ENCODE results near the gene PSMA2.

The PSMA2 gene

DNA sequence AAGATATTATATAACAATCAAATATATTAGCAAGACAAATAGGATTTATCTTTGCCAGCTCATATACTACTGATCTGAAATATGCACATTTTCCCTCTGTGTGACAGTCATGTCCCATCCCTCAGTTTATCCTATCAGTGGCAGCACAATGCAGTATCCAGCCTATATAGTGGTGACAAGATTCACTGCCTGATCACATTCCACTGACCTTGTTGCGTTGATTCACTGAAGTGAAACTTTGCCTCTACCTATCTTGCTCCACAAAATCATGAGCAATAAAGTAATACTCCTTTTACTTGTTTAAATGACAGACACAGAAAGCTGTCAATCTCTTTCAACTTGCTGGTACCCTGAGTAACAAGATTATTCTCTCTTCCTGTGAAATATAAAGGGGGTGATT is 6.3 kb downstream of the PSMA2 start:
- ChIA-PET POLR2A (ENCODE audit: low non-redundant PET) (no interaction called here), CTCF (no interaction called here)
- H3K27ac ChIP-seq, result no peak overlapping the region

DNA sequence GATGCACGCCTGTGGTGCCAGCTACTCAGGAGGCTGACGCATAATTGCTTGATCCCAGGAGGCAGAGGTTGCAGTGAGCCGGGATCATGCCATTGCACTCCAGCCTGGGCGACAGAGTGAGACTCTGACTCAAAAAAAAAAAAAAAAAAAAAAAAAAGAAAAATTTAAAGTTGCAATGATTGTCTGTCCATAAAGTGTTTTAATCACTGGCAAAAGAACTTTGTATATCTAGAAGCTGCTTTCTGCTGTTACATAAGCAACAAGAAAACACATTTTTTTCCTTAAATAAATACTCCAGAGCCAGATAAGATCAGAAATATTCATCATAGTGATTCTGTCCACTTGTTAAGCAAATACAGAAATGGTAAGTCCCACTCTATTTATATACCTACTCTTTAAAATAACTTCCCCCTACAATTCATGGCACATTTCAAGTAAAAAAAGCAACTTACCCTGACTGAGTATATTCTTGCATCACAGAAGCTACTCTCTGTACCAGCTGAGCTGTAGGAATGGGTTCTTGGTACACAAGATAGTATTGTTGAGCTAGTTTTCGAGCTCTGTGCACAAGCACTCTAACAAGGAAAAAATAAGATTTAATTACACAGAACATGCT is 7.6 kb downstream of the PSMA2 start:
- no peak overlapping the region for H3K27ac ChIP-seq
- ChIA-PET CTCF (no interaction called here), POLR2A (ENCODE audit: low non-redundant PET) (no interaction called here)
- no peak for TF ChIP-seq CTCF (conservative IDR thresholded peaks at IDR 0.05; ENCODE audit: low read depth)
- DNase-seq (ENCODE audit: low spot score), result no peak

More for the DNA sequence above, 6.3 kb downstream of the PSMA2 start:
- TF ChIP-seq CTCF (conservative IDR thresholded peaks at IDR 0.05; ENCODE audit: low read depth), result no peak
- no peak for DNase-seq (ENCODE audit: low spot score)

DNA sequence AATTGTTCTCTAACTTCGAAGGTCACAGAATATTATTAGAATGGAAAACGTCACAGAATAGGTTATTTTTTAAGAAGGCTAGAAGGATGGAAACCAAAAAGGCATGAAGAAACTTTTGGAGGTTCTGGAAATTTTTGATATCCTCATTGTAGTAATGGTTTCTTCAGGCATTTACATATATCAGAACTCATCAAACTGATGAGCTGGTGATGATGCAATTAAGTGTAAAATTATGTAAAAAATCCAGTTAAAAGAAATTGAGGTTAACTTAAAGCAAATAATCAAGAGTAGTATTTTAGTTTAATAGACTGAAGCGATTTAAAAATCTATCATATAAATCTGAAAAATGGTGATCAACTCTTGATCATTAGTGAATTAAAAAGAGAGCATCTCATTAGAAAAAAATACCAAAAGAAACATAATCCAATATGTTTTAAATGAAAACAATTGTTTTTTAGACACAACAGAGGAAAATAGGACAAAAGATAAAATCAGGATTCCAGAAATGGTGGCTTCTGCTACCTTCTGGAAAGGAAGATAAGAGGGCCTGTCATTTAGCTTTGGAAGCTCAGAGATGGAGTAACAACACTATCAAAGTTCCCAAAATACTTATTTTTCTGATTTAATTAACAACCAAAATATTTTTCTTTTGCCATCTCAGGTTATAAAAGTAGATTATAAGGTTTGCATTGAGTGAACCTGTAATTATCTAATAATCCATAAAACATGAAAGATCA is 9.8 kb downstream of the PSMA2 start:
- CTCF ChIA-PET, result no interaction called here
- DNase-seq (ENCODE audit: low spot score), result no peak
- POLR2A ChIA-PET (ENCODE audit: low non-redundant PET), result no interaction called here
- TF ChIP-seq CTCF (conservative IDR thresholded peaks at IDR 0.05; ENCODE audit: low read depth), result no peak
- no peak overlapping the region for H3K27ac ChIP-seq

- no peak for DNase-seq (ENCODE audit: low spot score)
- ChIA-PET CTCF (no interaction called here), POLR2A (ENCODE audit: low non-redundant PET) (no interaction called here)
- TF ChIP-seq CTCF (conservative IDR thresholded peaks at IDR 0.05; ENCODE audit: low read depth), result no peak
- no peak overlapping the region for H3K27ac ChIP-seq
Measured at GRCh38 chr7:42915356-42915755, 16.6 kb downstream of the PSMA2 start.

GRCh38 chr7:42914421-42915045 is 17.4 kb downstream of the PSMA2 start:
- ChIA-PET CTCF (no interaction called here), POLR2A (ENCODE audit: low non-redundant PET) (interaction anchor here (0.6 kb wide), 1 partner anchor 569 kb away, joined by 3 read pairs; no protein-coding TSS in a partner anchor)
- DNase-seq (ENCODE audit: low spot score), result no peak
- H3K27ac ChIP-seq, result peak overlapping the region; percentile 59
- no peak for TF ChIP-seq CTCF (conservative IDR thresholded peaks at IDR 0.05; ENCODE audit: low read depth)

- POLR2A ChIA-PET (ENCODE audit: low non-redundant PET), result interaction anchor here (0.6 kb wide), 1 partner anchor 570 kb away, joined by 3 read pairs; no protein-coding TSS in a partner anchor
- TF ChIP-seq CTCF (conservative IDR thresholded peaks at IDR 0.05; ENCODE audit: low read depth), result no peak
- CTCF ChIA-PET, result no interaction called here
- DNase-seq (ENCODE audit: low spot score), result no peak
- peak overlapping the region; percentile 59 for H3K27ac ChIP-seq
Measured at GRCh38 chr7:42914009-42914408, 18.0 kb downstream of the PSMA2 start.
